ENCODE data around the gene TNPO1.

Gene TNPO1

GRCh38 chr5:72818866-72819534 is 2.5 kb downstream of the TNPO1 start:
- peak; percentile 27 for DNase-seq (ENCODE audit: low read depth)

GRCh38 chr5:72821776-72822175 is 5.3 kb downstream of the TNPO1 start:
- DNase-seq (ENCODE audit: low read depth) = no peak

GRCh38 chr5:72822944-72823343 is 6.5 kb downstream of the TNPO1 start:
- no peak for DNase-seq (ENCODE audit: low read depth)

DNA sequence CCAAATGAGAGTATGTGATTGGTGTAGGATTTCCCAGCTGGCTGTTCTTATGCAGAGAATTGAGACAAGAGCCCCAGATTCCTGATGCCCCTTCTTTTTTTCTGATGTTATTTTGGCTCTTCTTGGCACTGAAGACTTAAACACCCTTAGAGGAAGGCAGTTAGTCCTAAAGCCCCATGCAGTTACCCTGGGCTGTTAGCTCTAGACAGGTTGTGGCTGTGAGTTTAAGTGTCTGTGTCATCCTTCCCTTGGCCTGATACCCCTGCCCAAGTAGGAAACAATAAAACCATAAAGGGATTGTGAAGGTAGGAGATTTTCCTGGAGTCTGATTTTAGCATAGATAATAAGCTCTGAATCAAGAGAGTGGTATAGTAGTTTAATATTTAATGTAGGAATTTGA is 13.2 kb downstream of the TNPO1 start:
- no peak for DNase-seq (ENCODE audit: low read depth)

- no peak for DNase-seq (ENCODE audit: low read depth)
These were observed 13.9 kb downstream of the TNPO1 start for GRCh38 chr5:72830362-72830761.

DNA sequence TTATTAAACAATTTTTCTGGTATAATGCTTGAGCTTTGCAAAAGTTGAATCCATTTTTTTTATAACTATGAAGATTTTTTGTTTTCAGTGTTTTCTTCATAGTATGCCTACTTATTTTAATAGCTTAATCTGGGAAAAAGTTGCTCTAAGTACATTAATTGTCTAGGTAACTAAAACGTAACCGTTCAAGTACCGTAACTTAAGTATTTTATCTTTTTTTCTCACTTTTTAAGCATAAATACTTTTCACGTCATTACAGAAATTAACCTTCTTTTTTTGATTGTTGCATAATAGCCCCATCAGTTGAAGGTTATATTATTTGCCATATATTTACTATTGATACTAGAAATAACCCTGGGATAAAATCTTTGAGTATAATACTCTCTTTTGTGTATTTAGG is 15.2 kb downstream of the TNPO1 start:
- DNase-seq (ENCODE audit: low read depth) = no peak

DNA sequence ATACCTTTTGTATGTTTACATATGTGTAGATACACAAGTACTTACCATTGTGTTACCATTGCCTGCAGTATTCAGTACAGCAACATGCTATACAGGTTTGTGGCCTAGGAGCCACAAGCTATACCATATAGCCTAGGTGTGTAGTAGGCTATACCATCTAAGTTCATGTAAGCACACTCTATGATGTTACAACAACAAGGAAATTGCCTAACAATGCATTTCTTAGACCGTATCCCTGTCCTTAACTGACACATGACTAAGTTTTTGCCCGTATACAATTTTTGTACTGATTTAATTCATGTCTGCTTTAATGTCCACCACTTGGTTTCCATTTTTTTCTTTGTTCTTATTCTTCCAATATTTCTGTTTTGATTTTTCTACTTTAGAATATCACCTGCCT is 18.5 kb downstream of the TNPO1 start:
- no peak for DNase-seq (ENCODE audit: low read depth)

DNA sequence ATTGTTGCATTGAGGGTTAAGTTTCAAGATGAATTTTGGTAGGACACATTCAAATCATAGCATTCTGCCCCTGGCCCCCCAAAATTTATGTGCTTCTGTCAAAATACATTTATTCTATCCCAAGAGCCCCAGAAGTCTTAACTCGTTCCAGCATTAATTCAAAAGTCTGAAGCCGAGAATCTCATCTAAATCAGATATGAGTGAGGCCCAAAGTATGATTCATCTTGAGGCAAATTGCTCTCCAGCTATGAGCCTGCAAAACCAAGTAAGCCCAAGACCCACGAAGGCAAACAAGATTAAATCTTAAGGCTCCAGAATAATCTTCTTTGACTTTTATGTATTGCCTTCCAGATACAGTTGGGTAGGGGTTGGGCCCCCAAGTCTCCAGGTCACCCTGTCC is 19.2 kb downstream of the TNPO1 start:
- no peak for DNase-seq (ENCODE audit: low read depth)

- no peak for DNase-seq (ENCODE audit: low read depth)
These were observed 20.3 kb downstream of the TNPO1 start for GRCh38 chr5:72836810-72837209.

- DNase-seq (ENCODE audit: low read depth) = no peak
These were observed 21.1 kb downstream of the TNPO1 start for GRCh38 chr5:72837524-72838096.

DNA sequence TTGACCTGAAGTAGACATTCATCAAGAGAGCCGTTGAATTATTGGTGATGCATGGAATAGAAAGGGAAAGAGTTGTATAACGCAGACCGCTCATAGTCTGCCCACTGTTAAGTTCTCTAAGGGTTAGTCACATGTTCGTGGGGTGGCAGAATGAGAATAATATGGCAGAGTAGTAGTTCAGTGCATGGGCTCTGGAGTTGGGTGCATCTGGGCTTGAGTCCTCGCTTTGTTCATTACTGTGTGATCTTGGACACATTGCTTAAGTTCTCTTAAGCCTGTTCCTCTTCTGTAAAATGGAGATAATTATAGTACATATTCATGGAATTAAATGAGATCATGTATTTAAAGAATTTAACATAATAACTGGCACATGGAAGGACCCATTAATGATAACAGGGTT is 23.6 kb downstream of the TNPO1 start:
- DNase-seq (ENCODE audit: low read depth) = no peak

DNA sequence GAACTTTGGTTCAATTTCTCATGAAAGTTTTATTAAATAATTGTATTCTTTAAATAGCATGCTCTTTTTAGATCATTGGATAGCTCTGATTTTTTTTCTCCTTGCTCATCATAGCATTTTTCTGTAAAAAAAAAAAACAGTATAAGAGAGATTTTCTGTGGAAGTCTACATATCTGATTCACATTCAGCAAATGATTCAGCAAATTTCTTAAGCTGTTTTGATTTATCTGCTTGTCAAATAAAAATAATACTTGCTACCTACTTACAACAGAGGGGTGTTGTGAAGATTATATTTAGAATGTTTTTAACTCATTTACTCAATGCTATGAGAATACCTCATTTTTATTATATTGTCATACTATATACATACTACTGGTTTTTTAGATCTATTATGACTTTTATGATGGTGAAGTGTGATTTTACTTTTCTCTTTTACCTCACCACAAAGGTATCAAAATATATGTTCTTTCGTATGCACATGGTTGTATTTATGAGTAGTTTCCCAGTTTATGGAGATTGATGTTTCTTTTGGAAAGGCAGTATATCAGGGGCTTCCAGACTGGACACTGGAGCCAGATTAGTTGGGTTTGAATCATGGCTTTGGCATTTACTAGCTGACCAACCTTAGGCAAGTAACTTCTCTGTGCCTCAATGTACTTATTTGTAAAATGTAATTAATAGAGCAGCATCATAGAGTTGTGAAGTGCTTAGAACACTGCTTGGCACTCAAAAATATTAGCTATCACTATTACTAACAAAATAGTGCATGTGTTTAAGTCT is 25.5 kb downstream of the TNPO1 start:
- DNase-seq (ENCODE audit: low read depth) = no peak

DNA sequence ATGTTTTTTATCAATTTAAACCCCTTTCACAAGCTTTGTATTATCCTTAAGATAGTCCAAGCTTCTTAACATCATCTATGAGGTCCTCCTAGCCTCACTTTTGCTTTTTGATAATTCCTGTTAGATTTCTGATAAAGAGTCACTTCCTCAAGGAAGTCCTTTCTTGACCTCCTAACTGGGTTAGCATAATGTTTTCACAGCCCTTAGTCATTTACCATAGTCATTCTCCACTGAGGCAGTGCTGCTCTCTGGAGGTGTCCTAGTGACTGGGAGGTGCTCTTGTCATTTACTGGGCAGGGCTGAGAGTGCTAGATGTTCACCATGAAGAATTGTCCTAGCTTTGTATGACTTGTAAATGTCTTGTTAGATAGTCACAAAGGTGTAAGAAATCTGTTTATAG is 26.4 kb downstream of the TNPO1 start:
- DNase-seq (ENCODE audit: low read depth) = no peak

DNA sequence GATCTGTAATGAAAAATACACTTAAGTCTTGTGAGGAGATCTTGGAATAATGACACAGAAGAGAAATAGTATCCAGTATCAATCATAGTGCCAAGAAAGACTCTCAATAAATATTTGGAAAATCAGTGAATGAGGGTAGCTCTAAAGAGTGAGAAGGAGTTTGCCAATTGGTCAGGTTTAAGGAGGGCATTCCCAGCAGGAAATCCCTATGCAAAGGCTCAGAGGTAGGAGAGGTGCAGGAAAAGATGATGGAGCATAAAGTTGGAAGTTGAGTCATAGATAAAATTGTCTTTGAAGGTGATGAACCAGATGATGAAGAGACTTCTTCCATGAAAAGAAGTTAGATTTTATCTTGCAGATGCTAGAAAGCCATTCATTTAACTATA is 27.8 kb downstream of the TNPO1 start:
- DNase-seq (ENCODE audit: low read depth) = no peak

DNA sequence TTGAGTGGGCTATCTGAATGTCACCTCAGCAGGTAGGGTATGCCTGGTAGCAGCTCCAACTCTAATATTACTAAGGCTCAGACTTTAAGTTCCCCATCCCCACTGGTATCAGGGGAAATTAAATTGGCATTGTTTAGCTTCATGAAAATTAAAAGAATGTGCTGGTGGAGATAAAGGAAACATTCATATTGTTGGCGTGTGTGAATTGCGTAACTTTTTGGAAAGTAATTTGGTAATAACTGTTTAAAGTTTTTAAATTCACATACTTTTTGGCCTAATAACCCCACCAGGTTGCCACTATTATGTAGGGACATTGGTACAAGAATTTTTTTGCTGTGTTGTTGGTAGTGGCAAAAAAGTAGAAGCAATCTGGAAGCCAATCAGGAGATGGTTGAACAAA is 29.4 kb downstream of the TNPO1 start:
- no peak for DNase-seq (ENCODE audit: low read depth)

DNA sequence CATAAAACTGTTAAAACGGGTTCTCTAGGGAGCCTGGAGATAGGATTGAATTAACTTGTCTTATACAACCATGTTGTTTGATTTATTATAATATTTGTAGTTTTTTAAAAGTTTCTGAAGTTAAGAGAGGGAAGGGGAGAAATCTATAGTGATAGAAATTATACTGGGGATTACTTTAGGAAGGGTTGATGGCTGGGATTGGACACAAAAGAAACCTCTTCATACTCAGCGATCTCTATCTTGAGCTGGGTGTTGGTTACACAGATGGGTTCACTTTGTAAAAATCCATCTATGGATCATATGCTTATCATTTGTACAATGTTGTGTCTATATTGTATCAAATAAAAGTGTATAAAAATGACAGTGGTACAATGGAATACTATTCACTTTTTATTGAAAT is 30.0 kb downstream of the TNPO1 start:
- no peak for DNase-seq (ENCODE audit: low read depth)

GRCh38 chr5:72847439-72847838 is 31.0 kb downstream of the TNPO1 start:
- no peak for DNase-seq (ENCODE audit: low read depth)

DNA sequence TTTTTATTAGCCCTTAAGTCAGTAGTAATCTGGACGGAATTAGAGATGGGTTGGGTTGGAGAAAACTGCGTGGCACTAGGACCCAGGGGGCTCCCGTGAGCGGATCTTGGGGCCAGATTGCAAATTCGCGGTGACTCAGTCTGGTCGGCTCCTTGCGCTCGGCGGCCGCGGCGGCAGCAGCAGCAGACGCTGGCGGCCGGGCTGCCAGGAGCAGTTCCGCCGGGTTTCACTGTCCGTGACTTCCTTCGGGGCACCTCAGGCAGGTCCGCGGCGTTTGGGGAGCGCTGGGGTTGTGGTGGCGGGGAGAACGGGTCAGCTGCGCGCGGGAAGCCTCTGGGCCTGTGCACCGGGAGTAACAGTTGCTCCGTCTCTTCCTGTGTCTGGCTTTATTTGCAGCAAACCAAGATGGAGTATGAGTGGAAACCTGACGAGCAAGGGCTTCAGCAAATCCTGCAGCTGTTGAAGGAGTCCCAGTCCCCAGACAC is 31.6 kb downstream of the TNPO1 start:
- peak; percentile 78 for DNase-seq (ENCODE audit: low read depth)

DNA sequence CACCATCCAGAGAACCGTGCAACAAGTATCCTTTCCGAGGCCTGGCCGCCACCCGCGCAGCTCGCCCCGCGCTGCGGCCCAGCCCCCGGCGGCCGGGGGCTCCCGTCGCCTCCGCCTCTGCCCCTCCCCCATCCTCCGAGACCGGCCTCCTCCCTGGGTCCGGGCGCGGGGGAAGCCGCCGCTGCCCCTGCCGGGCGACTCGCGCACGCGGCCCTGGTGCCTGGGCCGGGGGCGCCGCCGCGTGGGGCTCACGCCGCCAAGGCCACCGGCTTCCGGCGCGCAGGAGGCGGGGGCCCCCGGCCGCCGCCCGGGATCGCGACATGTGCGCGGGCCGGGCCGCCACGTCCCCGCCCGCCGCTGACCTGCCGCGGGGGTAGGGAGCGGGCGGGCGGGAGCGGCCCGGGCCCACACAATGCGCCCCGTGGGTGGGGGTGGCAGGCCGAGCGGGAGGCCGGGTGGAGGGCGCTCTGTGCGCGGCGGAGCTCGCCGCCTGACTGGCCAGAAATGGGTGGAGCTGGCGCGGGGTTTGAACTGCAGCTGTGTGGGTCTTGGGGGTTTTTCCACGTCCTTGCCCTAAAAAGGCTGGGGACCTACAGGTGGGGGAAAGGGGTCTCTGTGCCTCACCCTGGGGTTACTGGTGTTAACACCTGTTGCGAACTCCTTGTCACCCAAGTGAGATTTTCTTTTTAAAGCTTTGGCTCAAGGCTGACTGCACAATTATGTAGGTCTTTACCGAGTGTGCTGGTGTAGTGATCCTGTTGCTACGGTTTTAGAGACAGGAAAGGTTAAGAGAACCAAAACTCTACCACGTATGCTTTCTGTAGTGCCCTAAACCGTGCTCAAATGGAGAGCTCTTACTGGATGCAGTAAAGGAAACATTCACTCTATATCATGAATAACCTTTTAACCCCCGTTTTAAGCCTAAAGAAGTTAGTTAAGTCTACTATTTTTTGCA is 32.3 kb downstream of the TNPO1 start:
- DNase-seq (ENCODE audit: low read depth) = peak; percentile 36

DNA sequence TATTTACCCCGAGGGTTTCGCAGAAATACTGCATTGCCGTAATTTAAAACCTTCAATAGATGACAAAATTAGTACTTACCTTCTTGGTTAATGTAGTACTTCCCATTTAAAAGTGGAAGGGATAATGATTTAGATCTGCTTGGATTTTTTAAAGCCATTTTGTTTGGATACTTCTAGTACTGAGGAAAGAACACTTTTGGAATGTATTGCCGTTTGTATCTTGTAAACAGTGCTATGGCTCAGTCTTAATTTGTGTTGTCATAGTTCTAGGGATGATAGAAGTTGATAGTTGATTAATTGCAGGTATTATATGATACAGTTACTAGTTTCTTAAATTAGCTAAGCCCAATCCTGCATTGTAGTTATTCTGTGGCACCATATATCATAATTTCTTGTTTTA is 33.1 kb downstream of the TNPO1 start:
- DNase-seq (ENCODE audit: low read depth) = no peak

- no peak for DNase-seq (ENCODE audit: low read depth)
These were observed 33.7 kb downstream of the TNPO1 start for GRCh38 chr5:72850113-72850512.

DNA sequence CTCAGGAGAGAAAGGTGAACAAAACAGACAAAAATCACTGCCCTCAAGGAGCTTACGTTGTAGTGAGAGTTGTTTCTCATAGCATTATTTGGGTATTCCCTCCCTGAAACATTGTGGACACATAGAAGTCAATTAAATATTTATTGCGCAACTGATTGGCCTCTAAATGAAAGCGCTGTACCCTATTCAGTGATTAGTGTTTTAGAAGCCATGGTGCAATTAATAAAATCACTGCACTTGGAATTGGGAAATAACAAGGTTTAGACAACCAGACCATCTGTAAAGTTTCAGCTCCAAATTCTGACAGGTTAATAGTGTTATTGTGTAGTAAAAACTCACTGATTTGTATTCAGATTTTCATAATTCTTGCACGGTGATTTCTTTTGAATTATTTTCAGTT is 35.9 kb downstream of the TNPO1 start:
- no peak for DNase-seq (ENCODE audit: low read depth)
